HepG2 (cell line): ENCODE results near the gene STEAP1. TPM values are rescaled to one million over a fixed set of nuclear protein-coding genes. Genes with fewer than 3 reads are reported as not detected.

Source experiments
- polyA plus RNA-seq, 8 experiments: library from polyadenylated mRNA; depleted of rRNA in 3 of 8; stranded (reverse) in 7 of 8; unstranded in 1 of 8; fragments of >200 nt; fragmentation: Illumina TruSeq in 4 of 8; extraction: Trizol in 4 of 8; gene quantifications; 2 replicates each; pipeline versions ENCODE4 v1.2.1 to v1.2.3, GENCODE V29; 2011 to 2016; ENCODE audit warnings: low read depth in 4 of 8, missing spikeins in 1 of 8, mixed read lengths in 1 of 8; ENCODE audit not compliant: insufficient read depth in 1 of 8
- total RNA-seq, 5 experiments: library from RNA; depleted of rRNA; stranded (reverse); fragments of >200 nt; fragmentation: Illumina TruSeq; extraction: Trizol; gene quantifications; 2 replicates each; pipeline ENCODE4 v1.2.3, GENCODE V29; 2016; ENCODE audit warnings: low read depth in 1 of 5

STEAP1 gene
- total and polyA plus RNA-seq, 2 of the 13 experiments (the other 11 are each of a cell fraction or from before 2014, with no cell fraction given): 23.2 to 24.2 TPM

Other genes with a start within 250 kb of the STEAP1 start
- 3.5 and 4.3 TPM in 2 replicates for gene STEAP2, start 57.3 kb downstream of the STEAP1 start, total RNA-seq (2016; rRNA removed; fragmentation: Illumina TruSeq; extraction: Trizol)
- 4.4 and 4.5 TPM in 2 replicates for gene STEAP2, start 57.3 kb downstream of the STEAP1 start, polyA plus RNA-seq (2011; rRNA removed)
- gene CFAP69, start 90.7 kb downstream of the STEAP1 start, total RNA-seq (2016; rRNA removed; fragmentation: Illumina TruSeq; extraction: Trizol): 2.7 and 4.0 TPM in 2 replicates
- 2.2 and 2.4 TPM in 2 replicates for gene CFAP69, start 90.7 kb downstream of the STEAP1 start, polyA plus RNA-seq (2011; rRNA removed)
- gene FAM237B, start 166.8 kb downstream of the STEAP1 start, total RNA-seq (2016; rRNA removed; fragmentation: Illumina TruSeq; extraction: Trizol): not detected in 2 replicates
- not detected in 2 replicates for gene FAM237B, start 166.8 kb downstream of the STEAP1 start, polyA plus RNA-seq (2011; rRNA removed)
- gene GTPBP10, start 192.2 kb downstream of the STEAP1 start, total RNA-seq (2016; rRNA removed; fragmentation: Illumina TruSeq; extraction: Trizol): 38.7 and 54.6 TPM in 2 replicates
- gene GTPBP10, start 192.2 kb downstream of the STEAP1 start, polyA plus RNA-seq (2011; rRNA removed): 10.6 and 13.3 TPM in 2 replicates
- 32.0 and 44.1 TPM in 2 replicates for gene CLDN12, start 249.0 kb downstream of the STEAP1 start, total RNA-seq (2016; rRNA removed; fragmentation: Illumina TruSeq; extraction: Trizol)
- 114 and 124 TPM in 2 replicates for gene CLDN12, start 249.0 kb downstream of the STEAP1 start, polyA plus RNA-seq (2011; rRNA removed)